HPDE6-E6E7 (cell line): ENCODE results near the gene HDAC4.

Source experiments
- DNase-seq: peaks from one replicate; pipeline ENCODE4 v3.0.0; 2011; ENCODE audit warnings: missing footprints; ENCODE audit errors: extremely low spot score

HDAC4 gene

GRCh38 chr2:239065537-239065936 lies 335.3 kb downstream of the HDAC4 start:
- DNase-seq, result no peak

DNA sequence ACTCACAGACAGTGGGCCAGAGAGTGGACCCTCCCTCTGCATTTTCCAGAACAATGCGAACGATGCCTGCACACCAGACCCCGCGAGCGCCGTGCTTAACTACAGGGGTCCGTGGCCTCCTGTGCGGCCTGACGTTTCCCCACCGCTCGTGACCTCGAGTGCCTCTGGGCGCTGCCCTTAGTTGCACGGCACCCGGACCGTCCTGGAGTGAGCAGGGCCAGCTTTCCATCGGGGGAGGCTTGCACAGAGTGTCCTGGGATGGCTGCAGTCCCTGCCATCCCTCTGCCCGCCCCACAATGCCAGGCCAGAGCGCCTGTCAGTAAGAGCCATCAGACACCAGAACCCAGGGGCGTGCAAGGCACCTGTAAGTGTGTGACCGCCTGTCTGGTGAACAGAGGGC lies 335.9 kb downstream of the HDAC4 start:
- no peak for DNase-seq

DNA sequence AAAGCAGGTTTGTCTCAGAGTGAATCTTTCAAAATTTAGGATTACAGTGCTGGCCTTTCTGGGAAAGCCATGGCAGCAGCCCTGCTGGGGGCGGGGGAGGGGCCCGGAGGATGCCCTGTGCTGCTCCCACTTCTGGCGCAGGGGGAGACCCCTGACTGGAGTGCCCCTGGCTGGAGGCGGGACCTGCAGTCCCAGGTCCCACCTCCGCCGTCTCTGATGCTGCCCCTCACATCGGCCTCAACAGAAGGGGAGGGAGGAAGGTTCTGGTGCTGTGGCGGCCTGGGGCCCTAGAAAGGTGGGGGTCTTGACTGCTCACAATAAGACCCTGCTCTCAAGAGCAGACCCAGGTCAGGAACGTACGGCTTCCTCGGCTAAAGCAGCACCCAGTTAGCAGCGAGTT lies 336.6 kb downstream of the HDAC4 start:
- DNase-seq, result no peak

GRCh38 chr2:239062743-239063142 lies 338.1 kb downstream of the HDAC4 start:
- no peak for DNase-seq

DNA sequence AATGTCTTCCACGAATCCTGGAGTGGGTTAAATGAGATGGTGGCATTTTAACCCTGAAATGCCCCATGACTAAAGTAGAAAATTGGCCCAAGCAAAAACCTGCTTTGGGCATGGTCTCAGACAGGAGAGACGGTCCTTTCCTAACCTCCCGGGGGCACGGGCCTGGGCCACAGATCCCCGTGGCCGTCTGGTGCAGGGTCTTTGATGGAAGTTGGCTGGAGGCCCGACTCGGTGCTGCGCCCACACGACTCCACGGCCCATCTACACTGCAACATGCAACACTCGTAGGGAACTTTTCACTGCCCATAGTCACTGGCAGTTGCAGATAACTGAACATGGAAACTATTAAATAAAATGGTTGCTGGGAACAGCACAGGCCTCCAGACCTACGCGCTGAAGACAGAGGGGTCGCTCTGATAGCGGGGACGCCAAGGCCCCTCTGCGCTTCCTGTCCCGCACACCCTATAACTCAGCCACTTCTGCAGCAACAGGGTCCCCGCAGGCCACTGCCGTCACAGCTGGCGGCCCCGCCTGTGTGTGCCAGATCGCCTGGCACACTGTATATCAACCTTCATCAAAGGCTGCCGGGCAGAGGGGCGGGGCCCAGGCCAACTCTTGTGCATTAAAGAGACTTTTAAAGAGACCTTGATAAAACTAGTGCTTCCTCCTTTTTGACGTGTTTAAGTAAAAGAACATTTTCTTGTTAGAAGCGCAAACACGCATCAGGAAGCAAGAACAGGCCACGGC lies 338.8 kb downstream of the HDAC4 start:
- DNase-seq, result no peak

DNA sequence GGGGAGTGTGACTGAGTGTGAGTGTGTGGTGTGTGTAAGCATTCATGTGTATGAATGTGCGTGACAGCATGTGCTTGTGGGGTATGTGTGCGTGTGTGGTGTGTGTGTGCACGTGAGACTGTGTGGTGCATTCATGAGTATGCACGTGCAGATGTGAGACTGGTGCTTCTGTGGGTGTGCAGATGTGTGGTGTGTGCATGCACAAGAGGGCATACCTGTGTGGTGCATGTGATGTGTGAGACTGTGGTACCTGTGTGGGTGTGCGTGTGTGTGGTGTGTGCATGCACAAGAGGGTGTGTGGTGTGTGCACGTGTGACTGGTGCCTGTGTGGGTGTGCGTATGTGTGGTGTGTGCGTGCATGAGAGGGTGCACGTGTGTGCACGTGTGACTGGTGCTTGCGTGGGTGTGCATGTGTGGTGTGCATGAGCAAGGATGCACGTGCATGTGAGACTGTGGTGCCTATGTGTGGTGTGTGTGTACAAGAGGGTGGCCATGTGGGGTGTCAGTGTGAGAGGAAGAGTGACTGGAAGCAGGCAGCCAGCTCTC lies 339.6 kb downstream of the HDAC4 start:
- no peak for DNase-seq

GRCh38 chr2:239060676-239061075 lies 340.1 kb downstream of the HDAC4 start:
- no peak for DNase-seq

GRCh38 chr2:239059854-239060253 lies 341.0 kb downstream of the HDAC4 start:
- no peak for DNase-seq

GRCh38 chr2:239058766-239059165 lies 342.1 kb downstream of the HDAC4 start:
- DNase-seq, result no peak

- no peak for DNase-seq
Measured at GRCh38 chr2:239057533-239057932, 343.3 kb downstream of the HDAC4 start.

- no peak for DNase-seq
Measured at GRCh38 chr2:239056611-239057010, 344.2 kb downstream of the HDAC4 start.

GRCh38 chr2:239055756-239056493 lies 344.9 kb downstream of the HDAC4 start:
- no peak for DNase-seq

DNA sequence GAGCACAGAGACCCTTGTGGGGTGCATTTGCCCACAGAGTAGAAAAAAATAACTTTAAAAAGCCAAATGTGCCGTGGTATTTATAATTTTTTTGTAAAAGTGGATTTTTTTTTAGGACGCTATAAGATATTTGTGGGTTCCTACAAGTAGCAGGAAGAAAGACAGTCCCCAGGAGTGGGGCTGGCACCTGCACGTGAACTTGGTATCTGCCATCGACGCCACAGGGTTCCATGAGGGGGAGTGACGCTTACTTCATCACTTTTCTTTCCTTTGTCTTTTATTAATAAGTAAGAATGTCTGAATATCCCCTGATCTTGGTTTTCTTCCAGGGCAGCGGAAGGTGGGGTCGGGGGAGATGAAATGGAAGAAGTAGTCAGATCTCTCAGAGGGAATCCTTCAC lies 345.9 kb downstream of the HDAC4 start:
- no peak for DNase-seq

GRCh38 chr2:239053801-239054503 lies 346.9 kb downstream of the HDAC4 start:
- DNase-seq, result no peak

DNA sequence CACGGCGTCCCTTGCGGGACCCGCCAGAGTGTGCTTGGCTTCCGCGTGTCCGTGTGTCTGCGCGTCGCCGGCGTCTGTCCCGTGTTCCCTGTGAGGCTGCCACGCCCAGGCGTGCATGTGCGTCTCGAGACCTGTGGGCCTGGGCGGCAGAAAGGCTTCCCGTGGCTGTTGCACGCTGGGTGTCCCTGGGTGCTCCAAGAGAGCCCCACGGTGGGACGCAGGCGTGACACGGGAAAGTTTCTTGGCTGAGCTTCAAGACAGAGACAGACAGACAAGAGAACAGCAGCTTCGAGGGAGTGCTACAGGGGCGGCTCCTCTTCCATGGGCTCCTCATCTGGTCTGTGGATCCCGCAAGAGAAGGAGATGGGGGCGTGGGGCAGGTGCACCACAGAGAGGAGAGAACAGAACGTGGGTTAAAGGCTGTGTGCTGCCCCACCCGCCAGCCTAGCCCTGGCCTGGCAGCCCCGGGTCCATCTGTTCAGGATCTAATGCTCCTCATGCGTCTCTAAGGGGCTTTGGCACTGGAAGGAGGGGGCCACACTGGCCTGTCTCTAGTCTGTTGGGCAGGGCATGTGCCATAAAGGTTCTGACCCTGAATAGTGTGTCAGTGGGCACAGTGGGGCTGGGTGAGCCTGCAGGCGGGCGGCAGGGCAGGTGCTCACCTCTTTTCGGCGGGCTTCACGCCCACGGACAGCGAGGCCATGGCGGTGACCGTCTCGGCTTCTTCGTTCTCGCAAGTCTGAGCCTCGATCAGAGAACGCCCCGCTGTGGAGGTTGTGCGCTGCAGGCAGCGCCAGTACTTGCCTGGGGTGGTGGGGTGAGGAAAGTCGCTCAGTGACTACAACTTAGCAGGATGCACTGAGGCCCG lies 347.8 kb downstream of the HDAC4 start:
- DNase-seq, result no peak

DNA sequence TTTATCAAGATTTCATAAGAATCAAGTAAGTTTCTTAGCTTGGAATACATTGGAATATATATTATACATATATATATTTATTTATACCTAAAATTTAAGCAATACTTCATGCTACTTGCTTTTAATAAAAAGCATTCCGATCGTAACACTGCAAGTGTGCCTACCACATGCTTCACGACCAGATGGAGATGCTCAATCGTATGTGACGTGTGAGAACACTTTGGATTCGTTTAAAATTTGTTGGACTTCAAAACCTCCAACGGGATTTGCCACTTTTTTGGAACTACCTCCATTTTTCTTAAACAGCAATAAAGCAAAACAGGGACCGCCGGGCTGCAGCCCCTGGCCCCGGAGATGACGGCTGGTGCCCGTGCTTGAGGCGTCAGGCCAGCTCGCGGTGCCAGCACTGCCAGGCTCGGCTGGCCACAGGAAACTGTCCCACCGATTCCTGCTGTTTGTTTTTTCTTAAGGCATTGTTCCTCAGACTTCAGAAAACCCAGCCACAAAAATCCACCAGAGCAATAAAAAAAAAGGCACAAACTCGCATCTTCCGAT lies 348.9 kb downstream of the HDAC4 start:
- DNase-seq, result no peak

- DNase-seq, result no peak
Measured at GRCh38 chr2:239050252-239050649, 350.6 kb downstream of the HDAC4 start.

- DNase-seq, result no peak
Measured at GRCh38 chr2:239049421-239050251, 351.2 kb downstream of the HDAC4 start.

GRCh38 chr2:239048736-239049135 lies 352.1 kb downstream of the HDAC4 start:
- no peak for DNase-seq

GRCh38 chr2:239047861-239048260 lies 353.0 kb downstream of the HDAC4 start:
- no peak for DNase-seq
